ENCODE results near the gene STEEP1. TPM values are rescaled to one million over a fixed set of nuclear protein-coding genes. Genes with fewer than 3 reads are reported as not detected.

Gene STEEP1
- total RNA-seq, 1 experiment from 2014 or later: 39.2 TPM

- Histone ChIP-seq H3K4me1 (ENCODE audit: insufficient read depth, low read length, poor library complexity, severe bottlenecking) (no peaks in the 10 kb centered on the region), H3K9me3 (ENCODE audit: low read depth, low read length, poor library complexity, severe bottlenecking) (no peaks in the 10 kb centered on the region), H3K36me3 (ENCODE audit: insufficient read depth, low read length, poor library complexity, severe bottlenecking) (peaks cover 5% of the 10 kb centered on the region), H3K27ac (ENCODE audit: low read depth, low read length, poor library complexity, severe bottlenecking) (no peak overlapping the region), H3K27me3 (replicated peaks; ENCODE audit: insufficient read depth, low read depth, low read length, poor library complexity) (no peaks in the 10 kb centered on the region), H3K4me3 (ENCODE audit: low read depth, low read length, poor library complexity, severe bottlenecking) (no peak overlapping the region)
- intact Hi-C loops (cut with micrococcal nuclease; ENCODE audit: unreplicated experiment): no loop called here
- TF ChIP-seq CTCF (conservative IDR thresholded peaks at IDR 0.05; ENCODE audit: low read depth, low read length): no peak
- TF ChIP-seq EZH2 (IDR thresholded peaks at IDR 0.05; ENCODE audit: borderline replicate concordance, low read depth, low read length, poor library complexity, severe bottlenecking): no peak
- ChIA-PET CTCF (no interaction called here), POLR2A (ENCODE audit: low non-redundant PET) (no interaction called here)
- no TSS peak for BruUV-seq (replicated peaks)
- no peak for DNase-seq (ENCODE audit: low spot score)
Measured at GRCh38 chrX:119602701-119603255, 37.6 kb upstream of the STEEP1 start.

GRCh38 chrX:119589810-119590209 lies 24.6 kb upstream of the STEEP1 start:
- Histone ChIP-seq H3K4me3 (ENCODE audit: low read depth, low read length, poor library complexity, severe bottlenecking) (no peak overlapping the region), H3K36me3 (ENCODE audit: insufficient read depth, low read length, poor library complexity, severe bottlenecking) (peaks cover 26% of the 10 kb centered on the region), H3K9me3 (ENCODE audit: low read depth, low read length, poor library complexity, severe bottlenecking) (no peaks in the 10 kb centered on the region), H3K4me1 (ENCODE audit: insufficient read depth, low read length, poor library complexity, severe bottlenecking) (no peaks in the 10 kb centered on the region), H3K27me3 (replicated peaks; ENCODE audit: insufficient read depth, low read depth, low read length, poor library complexity) (no peaks in the 10 kb centered on the region), H3K27ac (ENCODE audit: low read depth, low read length, poor library complexity, severe bottlenecking) (no peak overlapping the region)
- BruUV-seq (replicated peaks): TSS peak; percentile 32
- DNase-seq (ENCODE audit: low spot score): no peak
- no peak for TF ChIP-seq CTCF (conservative IDR thresholded peaks at IDR 0.05; ENCODE audit: low read depth, low read length)
- ChIA-PET CTCF (no interaction called here), POLR2A (ENCODE audit: low non-redundant PET) (no interaction called here)
- intact Hi-C loops (cut with micrococcal nuclease; ENCODE audit: unreplicated experiment): loop anchor here (5.0 kb wide), 1 partner anchor 73 kb away; no protein-coding TSS in a partner anchor

- Histone ChIP-seq H3K36me3 (ENCODE audit: insufficient read depth, low read length, poor library complexity, severe bottlenecking) (no peaks in the 10 kb centered on the region), H3K9me3 (ENCODE audit: low read depth, low read length, poor library complexity, severe bottlenecking) (no peaks in the 10 kb centered on the region), H3K4me3 (ENCODE audit: low read depth, low read length, poor library complexity, severe bottlenecking) (no peak overlapping the region), H3K4me1 (ENCODE audit: insufficient read depth, low read length, poor library complexity, severe bottlenecking) (no peaks in the 10 kb centered on the region), H3K27ac (ENCODE audit: low read depth, low read length, poor library complexity, severe bottlenecking) (no peak overlapping the region), H3K27me3 (replicated peaks; ENCODE audit: insufficient read depth, low read depth, low read length, poor library complexity) (no peaks in the 10 kb centered on the region)
- CTCF ChIA-PET: no interaction called here
- BruUV-seq (replicated peaks): TSS peak; percentile 11
- DNase-seq (ENCODE audit: low spot score): no peak
- intact Hi-C loops (cut with micrococcal nuclease; ENCODE audit: unreplicated experiment): no loop called here
- TF ChIP-seq CTCF (conservative IDR thresholded peaks at IDR 0.05; ENCODE audit: low read depth, low read length) (no peak), EZH2 (IDR thresholded peaks at IDR 0.05; ENCODE audit: borderline replicate concordance, low read depth, low read length, poor library complexity, severe bottlenecking) (no peak)
- POLR2A ChIA-PET (ENCODE audit: low non-redundant PET): interaction anchor here (0.5 to 0.6 kb wide), 2 partner anchors 49 to 140 kb away, joined by 5 to 6 read pairs; no protein-coding TSS in a partner anchor
Measured at GRCh38 chrX:119583431-119584059, 18.3 kb upstream of the STEEP1 start.
